Measurements from ENCODE around the gene PARP4.

- TF ChIP-seq EZH2phosphoT487 (IDR thresholded peaks at IDR 0.05; ENCODE audit: insufficient read depth, low read depth) (no peak), EZH2 (IDR thresholded peaks at IDR 0.05; ENCODE audit: insufficient read depth, poor library complexity, severe bottlenecking) (no peak)
Measured at GRCh38 chr13:24497742-24498141, 14.8 kb downstream of the PARP4 start.
